ACC112 (cell line): Measurements from ENCODE around the gene TRIL.

ENCODE experiments used
- H2AFZ ChIP-seq: fragments of 200-600 bp; sonication (generic); one replicate; pipeline ENCODE4 v1.6.0; 2017; ENCODE audit warnings: antibody characterized with exemption, low read length; ENCODE audit not compliant: unreplicated experiment
- H3K27ac ChIP-seq: fragments of 200-600 bp; sonication (generic); 2 replicates; pipeline ENCODE4 v1.5.1; 2014; ENCODE audit warnings: low read depth, mild to moderate bottlenecking, antibody characterized with exemption, low read length, moderate library complexity
- H3K27me3 ChIP-seq: fragments of 200-600 bp; sonication (generic); 2 replicates; pipeline ENCODE4 v1.6.1; 2014; ENCODE audit warnings: mild to moderate bottlenecking, antibody characterized with exemption, low read length, moderate library complexity, mixed read lengths; ENCODE audit not compliant: insufficient read depth
- H3K36me3 ChIP-seq: fragments of 200-600 bp; sonication (generic); 2 replicates; pipeline ENCODE4 v1.6.1; 2016; ENCODE audit warnings: mild to moderate bottlenecking, antibody characterized with exemption, low read length, moderate library complexity, mixed read lengths; ENCODE audit not compliant: insufficient read depth
- H3K4me1 ChIP-seq: fragments of 200-600 bp; sonication (generic); one replicate; pipeline ENCODE4 v1.6.1; 2016; ENCODE audit warnings: low read length, mixed read lengths; ENCODE audit not compliant: insufficient read depth, unreplicated experiment, control insufficient read depth
- H3K4me3 ChIP-seq: fragments of 200-600 bp; sonication (generic); 2 replicates; pipeline ENCODE4 v1.5.1; 2014; ENCODE audit warnings: mild to moderate bottlenecking, low read depth, low read length
- H3K79me2 ChIP-seq: fragments of 200-600 bp; sonication (generic); one replicate; pipeline ENCODE4 v1.6.0; 2016; ENCODE audit warnings: low read length; ENCODE audit not compliant: control insufficient read depth, unreplicated experiment, insufficient read depth

The TRIL gene

DNA sequence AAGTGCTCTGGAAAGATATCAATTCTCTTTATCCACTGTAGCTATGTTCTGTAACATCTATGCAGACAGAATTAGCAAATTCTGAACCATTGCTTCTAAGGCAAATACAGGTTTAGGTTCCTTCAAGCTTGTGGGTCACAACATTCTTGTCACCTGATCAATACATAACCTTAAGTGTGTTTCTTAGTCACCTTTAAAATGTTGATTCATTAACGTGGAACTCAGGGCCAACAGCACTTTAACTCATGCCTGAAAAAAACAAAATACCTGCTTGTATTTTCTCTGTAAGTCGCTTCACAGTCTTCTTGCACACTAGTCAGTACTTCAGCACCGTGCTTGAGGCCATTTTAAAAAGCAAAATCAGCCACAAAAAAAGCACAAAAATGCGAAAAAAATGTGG, 35.2 kb upstream of the TRIL start:
- Histone ChIP-seq H3K4me3 (no peak overlapping the region), H3K27ac (no peak overlapping the region), H2AFZ (no peak overlapping the region), H3K4me1 (peaks cover 23% of the 10 kb centered on the region), H3K79me2 (no peaks in the 10 kb centered on the region), H3K27me3 (no peaks in the 10 kb centered on the region), H3K36me3 (no peaks in the 10 kb centered on the region)

DNA sequence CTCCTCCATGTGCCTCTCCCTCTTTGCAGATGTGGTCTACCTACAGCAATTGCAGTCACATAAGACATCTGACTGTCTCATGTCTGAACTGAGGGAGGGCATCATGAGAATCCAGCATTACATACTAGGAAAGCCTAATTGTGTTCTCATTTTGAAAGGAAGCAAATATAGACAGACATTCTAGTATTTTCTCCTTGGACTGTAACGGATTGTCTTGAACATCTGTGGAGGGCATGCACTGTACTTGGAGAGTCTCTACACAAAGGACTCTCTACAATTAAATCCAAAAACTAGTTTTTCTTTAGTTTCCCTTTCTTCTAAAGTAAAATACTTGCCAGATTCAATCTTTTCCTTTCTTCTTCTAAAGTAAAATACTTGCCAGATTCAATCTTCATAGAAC, 34.7 kb upstream of the TRIL start:
- H3K36me3 ChIP-seq = no peaks in the 10 kb centered on the region
- no peak overlapping the region for H3K27ac ChIP-seq
- H2AFZ ChIP-seq = no peak overlapping the region
- no peaks in the 10 kb centered on the region for H3K79me2 ChIP-seq
- no peaks in the 10 kb centered on the region for H3K27me3 ChIP-seq
- no peak overlapping the region for H3K4me3 ChIP-seq
- H3K4me1 ChIP-seq = peaks cover 29% of the 10 kb centered on the region

DNA sequence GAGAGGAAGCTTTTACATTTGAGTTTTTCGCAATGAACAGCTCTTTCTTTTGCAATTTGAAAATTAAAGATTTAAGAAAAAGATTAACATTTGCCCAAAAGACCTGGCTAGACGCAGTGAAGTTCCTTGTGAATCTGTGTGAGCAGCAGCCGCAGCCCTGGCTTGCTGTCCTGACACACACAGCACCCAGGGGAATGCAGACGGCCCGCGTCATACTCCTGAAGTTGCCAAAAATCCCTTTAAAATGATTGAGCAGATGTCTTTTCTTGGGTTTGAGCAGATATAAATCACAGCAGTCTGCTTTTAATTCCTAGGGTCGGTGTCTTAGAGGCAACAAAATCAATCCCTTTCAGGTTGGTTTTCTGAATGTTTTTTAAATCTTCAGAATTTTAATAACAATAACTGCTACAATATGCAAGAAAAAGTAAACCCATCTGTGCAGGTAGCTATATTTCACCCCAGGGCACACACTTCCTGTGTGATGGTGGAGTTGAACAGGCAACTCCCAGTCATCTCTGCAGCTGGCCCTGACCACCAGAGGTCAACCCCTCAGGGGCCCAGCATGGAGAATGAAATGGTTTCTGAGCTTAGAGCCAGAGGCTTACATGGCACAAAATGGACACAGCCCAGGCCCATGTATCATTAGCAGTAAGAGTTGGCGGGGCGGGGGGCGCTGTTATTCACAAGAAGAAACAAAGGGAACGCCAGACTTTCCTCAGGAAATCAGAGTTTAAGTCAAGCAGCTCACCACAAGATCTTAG, 32.2 kb upstream of the TRIL start:
- Histone ChIP-seq H3K4me3 (no peak overlapping the region), H3K27ac (peak overlapping the region; percentile 65; the same call in 1 of the 2 replicates), H3K36me3 (no peaks in the 10 kb centered on the region), H2AFZ (peak overlapping the region; percentile 10), H3K4me1 (peaks cover 45% of the 10 kb centered on the region), H3K27me3 (no peaks in the 10 kb centered on the region), H3K79me2 (no peaks in the 10 kb centered on the region)

DNA sequence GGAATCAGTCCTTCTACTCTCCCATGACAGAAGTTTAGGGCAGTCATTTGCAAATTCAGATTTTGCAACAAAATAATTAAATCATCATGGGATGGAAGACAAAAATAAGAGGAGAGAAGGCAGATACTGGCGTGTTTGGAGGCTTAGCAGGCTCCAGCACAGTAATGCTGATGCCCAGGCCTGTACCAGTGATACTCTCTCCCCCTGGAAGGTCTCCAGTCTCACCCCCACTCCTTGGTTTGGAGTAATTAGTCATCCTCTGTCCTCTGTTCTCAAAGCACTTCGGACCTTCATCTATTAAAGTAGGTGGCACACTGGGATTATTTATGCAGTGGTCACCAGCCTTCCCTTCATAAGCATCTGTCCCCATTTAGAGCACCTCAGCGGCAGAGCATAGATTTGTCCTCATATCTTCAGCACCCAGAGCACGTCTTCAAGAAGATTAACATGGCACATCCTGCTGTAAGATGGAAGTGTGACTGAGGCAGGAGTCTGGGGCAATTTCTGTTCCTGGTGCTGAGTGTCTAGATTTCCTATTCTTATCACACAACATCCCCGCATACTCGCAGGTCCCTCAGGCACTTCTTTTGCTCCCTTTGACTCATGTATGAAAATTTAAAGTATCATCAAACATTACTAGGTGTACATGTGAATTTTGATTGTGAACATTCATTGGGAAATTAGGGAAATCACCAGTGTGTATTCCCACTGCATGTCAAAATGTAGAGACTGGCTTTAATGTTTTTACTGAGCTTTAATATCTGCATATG, 31.3 kb upstream of the TRIL start:
- no peaks in the 10 kb centered on the region for H3K36me3 ChIP-seq
- H3K4me3 ChIP-seq = peak overlapping the region; percentile 35; the same call in 1 of the 2 replicates
- H2AFZ ChIP-seq = peak overlapping the region; percentile 10
- H3K27ac ChIP-seq = peak overlapping the region; percentile 65
- peaks cover 53% of the 10 kb centered on the region for H3K4me1 ChIP-seq
- H3K27me3 ChIP-seq = no peaks in the 10 kb centered on the region
- H3K79me2 ChIP-seq = no peaks in the 10 kb centered on the region

DNA sequence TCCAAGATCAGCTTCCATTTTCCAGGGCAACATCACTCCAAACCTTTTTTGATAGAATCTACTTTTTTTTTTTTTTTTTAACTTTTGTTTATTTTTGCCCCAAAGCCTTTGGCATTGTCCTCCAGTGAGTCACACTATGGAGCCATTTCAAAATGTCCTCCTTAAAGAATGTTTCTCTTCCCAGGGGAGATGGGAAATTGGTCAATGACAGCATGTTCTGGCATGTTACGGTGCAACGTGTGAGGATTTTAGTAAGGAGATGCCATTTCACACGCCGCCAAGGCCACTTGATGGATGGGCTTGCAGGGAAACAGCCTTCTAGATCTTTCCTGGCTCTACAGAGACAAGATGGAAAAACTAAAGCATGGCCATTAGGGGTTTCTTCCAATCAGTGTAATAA, 30.7 kb upstream of the TRIL start:
- peaks cover 57% of the 10 kb centered on the region for H3K4me1 ChIP-seq
- no peaks in the 10 kb centered on the region for H3K36me3 ChIP-seq
- peak overlapping the region; percentile 65 for H3K27ac ChIP-seq
- peak overlapping the region; percentile 16 for H2AFZ ChIP-seq
- no peaks in the 10 kb centered on the region for H3K27me3 ChIP-seq
- no peaks in the 10 kb centered on the region for H3K79me2 ChIP-seq
- H3K4me3 ChIP-seq = peak overlapping the region; percentile 35; the same call in 1 of the 2 replicates

DNA sequence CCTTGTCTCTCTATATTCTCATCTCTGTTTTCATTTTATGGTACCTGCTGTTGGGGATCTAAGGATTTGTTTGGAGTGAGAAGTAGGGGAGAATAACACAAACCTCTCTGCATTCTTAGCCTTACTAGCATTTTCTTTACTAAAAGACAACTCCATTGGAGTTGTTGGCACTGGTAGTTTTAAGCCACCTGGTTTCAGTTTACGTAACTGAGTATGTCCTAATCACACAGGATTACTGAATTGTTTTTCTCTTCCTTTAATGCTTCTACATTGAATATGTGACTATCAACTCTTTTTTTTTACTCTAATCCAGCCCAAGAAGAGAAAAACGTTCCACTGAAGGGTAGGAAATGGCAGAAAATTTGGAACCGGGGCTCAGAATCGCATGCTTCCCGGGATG, 30.0 kb upstream of the TRIL start:
- Histone ChIP-seq H3K27ac (peak overlapping the region; percentile 33), H3K4me3 (no peak overlapping the region), H3K36me3 (no peaks in the 10 kb centered on the region), H3K4me1 (peaks cover 57% of the 10 kb centered on the region), H3K79me2 (no peaks in the 10 kb centered on the region), H2AFZ (peak overlapping the region; percentile 16), H3K27me3 (no peaks in the 10 kb centered on the region)

DNA sequence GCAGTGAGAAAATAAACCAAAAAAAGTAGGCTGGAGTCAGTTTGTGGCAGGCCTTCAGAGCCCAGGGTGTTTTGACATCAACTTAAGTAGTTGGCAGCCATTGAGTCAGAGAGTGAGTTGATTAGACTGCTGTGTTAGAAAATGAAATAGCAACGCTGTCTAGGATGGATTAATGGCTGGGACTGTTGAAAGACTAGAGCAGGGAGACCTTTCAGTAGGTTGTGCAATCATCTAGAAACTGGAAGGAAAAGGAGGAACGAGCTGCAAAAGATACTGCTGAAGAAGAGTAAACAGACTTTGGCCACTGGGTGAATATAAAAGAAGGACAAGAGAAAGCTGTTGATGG, 28.6 kb upstream of the TRIL start:
- no peaks in the 10 kb centered on the region for H3K36me3 ChIP-seq
- H3K79me2 ChIP-seq = no peaks in the 10 kb centered on the region
- H3K27ac ChIP-seq = peak overlapping the region; percentile 9; the same call in 1 of the 2 replicates
- H3K4me1 ChIP-seq = peaks cover 57% of the 10 kb centered on the region
- peak overlapping the region; percentile 28 for H2AFZ ChIP-seq
- H3K4me3 ChIP-seq = no peak overlapping the region
- H3K27me3 ChIP-seq = no peaks in the 10 kb centered on the region

DNA sequence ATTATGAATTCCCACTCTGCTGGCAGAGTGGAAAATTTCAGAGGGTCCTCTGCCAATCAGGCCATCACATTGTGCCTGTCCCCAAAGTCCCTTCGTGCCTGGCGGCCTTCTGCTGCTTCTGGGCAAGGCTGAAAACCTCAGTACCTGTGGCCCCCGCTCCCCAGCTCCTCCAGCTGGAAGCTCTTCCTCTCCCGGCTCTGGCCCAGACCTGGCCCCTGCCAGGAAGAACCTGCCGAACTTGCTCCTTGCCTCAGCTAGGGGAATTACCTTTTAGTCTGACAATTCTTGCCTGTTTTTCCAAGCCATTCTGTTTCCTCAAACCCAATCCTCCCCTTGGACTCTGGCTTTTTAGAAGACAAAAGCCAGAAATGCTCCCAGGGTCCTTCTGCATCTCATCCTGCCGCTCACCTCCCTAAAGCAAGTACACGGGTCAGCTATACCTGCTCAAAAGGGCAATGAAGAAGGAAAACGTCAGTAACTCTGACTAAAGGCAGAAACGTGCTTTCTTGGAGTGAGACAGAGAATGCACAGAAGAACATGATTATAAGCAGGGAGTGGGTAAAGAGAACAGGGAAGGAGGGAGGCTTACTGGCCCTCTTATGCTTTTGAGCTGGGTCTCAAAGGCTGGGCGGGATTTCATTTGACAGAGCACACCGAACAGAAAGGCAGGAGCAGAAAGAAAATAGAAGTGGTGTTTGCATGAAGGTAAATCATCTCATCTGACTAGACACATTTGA, 28.1 kb upstream of the TRIL start:
- Histone ChIP-seq H3K4me1 (peaks cover 57% of the 10 kb centered on the region), H3K79me2 (no peaks in the 10 kb centered on the region), H3K27me3 (no peaks in the 10 kb centered on the region), H3K27ac (peak overlapping the region; percentile 9; the same call in 1 of the 2 replicates), H3K36me3 (no peaks in the 10 kb centered on the region), H3K4me3 (no peak overlapping the region), H2AFZ (peak overlapping the region; percentile 28)

DNA sequence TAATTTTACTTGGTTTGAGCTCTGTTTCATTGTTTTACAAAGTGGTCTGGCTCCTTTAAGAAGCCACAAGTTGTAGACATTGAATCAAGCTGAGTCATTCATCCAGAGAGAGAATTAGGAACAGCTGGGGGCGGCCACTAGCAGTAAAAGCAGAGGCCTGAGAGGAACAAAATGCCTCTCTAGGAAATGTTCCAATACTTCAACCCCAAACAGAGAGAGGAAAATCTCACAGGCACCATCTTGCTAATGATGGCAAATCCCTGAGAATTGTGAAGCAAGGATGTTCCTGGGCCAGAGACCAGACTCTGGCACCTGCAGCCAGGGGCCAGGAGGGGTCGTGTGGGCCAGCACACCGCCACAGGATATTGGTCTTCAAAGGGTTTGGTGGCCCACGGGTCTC, 26.5 kb upstream of the TRIL start:
- Histone ChIP-seq H3K27ac (peak overlapping the region; percentile 58), H2AFZ (peak overlapping the region; percentile 79)

DNA sequence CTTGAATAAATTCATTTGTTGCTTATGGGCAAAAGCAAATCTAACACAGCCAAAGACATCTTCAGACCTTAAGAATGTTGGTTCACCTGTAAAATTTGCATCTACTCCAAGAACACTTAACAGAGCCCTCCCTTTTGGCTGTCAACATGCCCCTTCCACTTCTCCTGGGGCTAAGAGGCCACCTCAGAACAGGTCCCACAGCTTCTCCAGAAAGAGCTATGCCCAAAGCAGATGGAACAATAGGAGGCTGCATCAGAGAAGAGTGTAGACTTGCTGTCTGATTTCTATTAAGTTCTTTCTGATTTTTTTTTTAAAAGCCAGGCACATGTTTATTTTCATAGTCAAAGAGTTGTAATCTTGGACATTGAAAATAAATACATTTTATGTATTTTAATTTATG, 26.1 kb upstream of the TRIL start:
- H2AFZ ChIP-seq = no peak overlapping the region
- no peaks in the 10 kb centered on the region for H3K79me2 ChIP-seq
- no peaks in the 10 kb centered on the region for H3K27me3 ChIP-seq
- H3K27ac ChIP-seq = no peak overlapping the region
- no peak overlapping the region for H3K4me3 ChIP-seq
- peaks cover 41% of the 10 kb centered on the region for H3K4me1 ChIP-seq
- no peaks in the 10 kb centered on the region for H3K36me3 ChIP-seq

More for the DNA sequence above, 26.5 kb upstream of the TRIL start:
- H3K27me3 ChIP-seq = no peaks in the 10 kb centered on the region
- H3K4me3 ChIP-seq = no peak overlapping the region
- H3K79me2 ChIP-seq = no peaks in the 10 kb centered on the region
- peaks cover 45% of the 10 kb centered on the region for H3K4me1 ChIP-seq
- no peaks in the 10 kb centered on the region for H3K36me3 ChIP-seq
